H1 (cell line): ENCODE results near the gene GALNT17.

Experiments
- EP300 ChIP-seq, 2 experiments: IDR thresholded peaks; 1 replicate in 1 of 2; 2 replicates in 1 of 2; pipeline ENCODE4 v1.6.1; 2011 to 2012; ENCODE audit warnings: low read depth in 2 of 2, low read length in 2 of 2, mild to moderate bottlenecking in 2 of 2, borderline replicate concordance in 1 of 2, inconsistent platforms in 1 of 2, moderate library complexity in 1 of 2
- EZH2 ChIP-seq: fragments of 200-600 bp; sonication (generic); IDR thresholded peaks from 2 replicates; pipeline ENCODE4 v1.7.1; 2012; ENCODE audit warnings: low read depth, mild to moderate bottlenecking, moderate library complexity, low read length, inconsistent platforms; ENCODE audit not compliant: severe bottlenecking
- POLR2A ChIP-seq, 2 experiments: IDR thresholded peaks; 1 replicate in 1 of 2; 2 replicates in 1 of 2; pipeline ENCODE4 v1.6.1; 2011; ENCODE audit warnings: low read depth in 2 of 2, low read length in 2 of 2, mild to moderate bottlenecking in 2 of 2; ENCODE audit errors: control extremely low read depth in 1 of 2
- SIRT6 ChIP-seq: IDR thresholded peaks from one replicate; pipeline ENCODE4 v1.7.1; 2012; ENCODE audit warnings: low read length, inconsistent platforms
- TF ChIP-seq, protein P1 (sequence below), 3 experiments: IDR thresholded peaks; 1 replicate in 2 of 3; 2 replicates in 1 of 3; pipeline versions ENCODE4 v1.5.1 to v1.6.1; 2011; ENCODE audit warnings: low read length in 3 of 3, mild to moderate bottlenecking in 3 of 3, inconsistent platforms in 2 of 3, low read depth in 1 of 3, moderate library complexity in 1 of 3; ENCODE audit not compliant: insufficient read depth in 1 of 3; ENCODE audit errors: control extremely low read depth in 1 of 3

DNA sequence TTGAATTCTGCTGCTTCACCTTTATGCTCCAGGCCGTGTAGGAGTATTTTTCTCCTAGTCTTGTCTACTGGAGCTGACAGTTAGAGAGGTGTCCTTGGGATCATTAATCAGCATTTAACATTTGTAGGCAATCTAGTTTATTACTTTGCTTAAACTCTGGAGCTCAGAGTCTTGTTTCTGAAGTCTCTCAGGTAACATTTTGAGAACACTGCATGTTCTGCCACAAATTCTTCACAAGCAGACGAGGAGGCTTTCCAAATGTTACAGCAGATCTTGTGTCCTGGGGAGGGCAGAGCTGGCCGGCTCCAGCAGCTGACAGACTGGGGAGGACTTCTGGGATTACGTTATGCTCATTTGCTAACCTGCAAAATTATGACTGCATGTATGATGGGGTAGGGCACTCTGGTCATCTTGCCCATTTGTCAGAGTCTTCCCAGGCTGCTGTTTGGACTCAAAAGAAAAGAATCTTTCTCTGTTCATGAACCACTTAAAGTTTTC lies 50.5 kb downstream of the GALNT17 start:
- TF ChIP-seq EZH2 (no peak), EP300 (IDR thresholded peaks at IDR 0.05; ENCODE audit: borderline replicate concordance in 1 of 2, low read depth in 2 of 2, low read length in 2 of 2) (no peak), SIRT6 (no peak), POLR2A (IDR thresholded peaks at IDR 0.05; ENCODE audit: control extremely low read depth in 1 of 2, low read depth in 2 of 2, low read length in 2 of 2) (no peak)
- TF ChIP-seq, protein P1, sequence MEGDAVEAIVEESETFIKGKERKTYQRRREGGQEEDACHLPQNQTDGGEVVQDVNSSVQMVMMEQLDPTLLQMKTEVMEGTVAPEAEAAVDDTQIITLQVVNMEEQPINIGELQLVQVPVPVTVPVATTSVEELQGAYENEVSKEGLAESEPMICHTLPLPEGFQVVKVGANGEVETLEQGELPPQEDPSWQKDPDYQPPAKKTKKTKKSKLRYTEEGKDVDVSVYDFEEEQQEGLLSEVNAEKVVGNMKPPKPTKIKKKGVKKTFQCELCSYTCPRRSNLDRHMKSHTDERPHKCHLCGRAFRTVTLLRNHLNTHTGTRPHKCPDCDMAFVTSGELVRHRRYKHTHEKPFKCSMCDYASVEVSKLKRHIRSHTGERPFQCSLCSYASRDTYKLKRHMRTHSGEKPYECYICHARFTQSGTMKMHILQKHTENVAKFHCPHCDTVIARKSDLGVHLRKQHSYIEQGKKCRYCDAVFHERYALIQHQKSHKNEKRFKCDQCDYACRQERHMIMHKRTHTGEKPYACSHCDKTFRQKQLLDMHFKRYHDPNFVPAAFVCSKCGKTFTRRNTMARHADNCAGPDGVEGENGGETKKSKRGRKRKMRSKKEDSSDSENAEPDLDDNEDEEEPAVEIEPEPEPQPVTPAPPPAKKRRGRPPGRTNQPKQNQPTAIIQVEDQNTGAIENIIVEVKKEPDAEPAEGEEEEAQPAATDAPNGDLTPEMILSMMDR (IDR thresholded peaks at IDR 0.05; ENCODE audit: control extremely low read depth in 1 of 3, insufficient read depth in 1 of 3, low read depth in 1 of 3, low read length in 3 of 3): no peak
